ENCODE measurements around the gene PRKAR1A.

- no peak for TF ChIP-seq SUZ12 (IDR thresholded peaks at IDR 0.05)
- TF ChIP-seq FOXM1 (IDR thresholded peaks at IDR 0.05; ENCODE audit: borderline replicate concordance) = no peak
- no peak for TF ChIP-seq SP1 (IDR thresholded peaks at IDR 0.05)
- TF ChIP-seq FOXA1 (IDR thresholded peaks at IDR 0.05) = no peak
- TF ChIP-seq BHLHE40 (IDR thresholded peaks at IDR 0.05; ENCODE audit: borderline replicate concordance) = no peak
- no peak for TF ChIP-seq NFRKB (IDR thresholded peaks at IDR 0.05)
- TF ChIP-seq FOXK2 (IDR thresholded peaks at IDR 0.05) = no peak
Measured at GRCh38 chr17:68598545-68598961, 86.3 kb downstream of the PRKAR1A start.
